ENCODE results near the gene ZNF26.

Gene ZNF26

DNA sequence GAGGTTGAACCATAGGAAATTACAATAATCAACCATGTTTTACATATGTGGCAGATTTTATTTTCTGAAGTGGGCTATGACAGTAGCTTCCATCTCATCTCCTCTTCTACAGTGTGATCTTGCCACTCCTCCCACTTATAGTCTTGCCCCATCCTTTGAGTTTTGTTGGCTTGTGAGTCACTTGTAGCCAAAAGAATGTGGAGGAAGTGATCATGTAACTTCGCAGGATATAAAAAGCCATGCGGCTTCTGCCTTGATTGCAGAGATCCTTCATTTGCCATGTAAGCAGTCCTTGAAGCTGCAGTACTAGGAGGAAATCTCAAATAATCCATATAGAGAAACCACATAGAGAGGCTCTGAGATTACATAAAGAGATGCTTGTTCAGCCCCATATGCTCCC, 37.4 kb downstream of the ZNF26 start:
- TF ChIP-seq, protein P1, sequence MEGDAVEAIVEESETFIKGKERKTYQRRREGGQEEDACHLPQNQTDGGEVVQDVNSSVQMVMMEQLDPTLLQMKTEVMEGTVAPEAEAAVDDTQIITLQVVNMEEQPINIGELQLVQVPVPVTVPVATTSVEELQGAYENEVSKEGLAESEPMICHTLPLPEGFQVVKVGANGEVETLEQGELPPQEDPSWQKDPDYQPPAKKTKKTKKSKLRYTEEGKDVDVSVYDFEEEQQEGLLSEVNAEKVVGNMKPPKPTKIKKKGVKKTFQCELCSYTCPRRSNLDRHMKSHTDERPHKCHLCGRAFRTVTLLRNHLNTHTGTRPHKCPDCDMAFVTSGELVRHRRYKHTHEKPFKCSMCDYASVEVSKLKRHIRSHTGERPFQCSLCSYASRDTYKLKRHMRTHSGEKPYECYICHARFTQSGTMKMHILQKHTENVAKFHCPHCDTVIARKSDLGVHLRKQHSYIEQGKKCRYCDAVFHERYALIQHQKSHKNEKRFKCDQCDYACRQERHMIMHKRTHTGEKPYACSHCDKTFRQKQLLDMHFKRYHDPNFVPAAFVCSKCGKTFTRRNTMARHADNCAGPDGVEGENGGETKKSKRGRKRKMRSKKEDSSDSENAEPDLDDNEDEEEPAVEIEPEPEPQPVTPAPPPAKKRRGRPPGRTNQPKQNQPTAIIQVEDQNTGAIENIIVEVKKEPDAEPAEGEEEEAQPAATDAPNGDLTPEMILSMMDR (IDR thresholded peaks at IDR 0.05; ENCODE audit: insufficient read depth, missing control alignments): no peak
- DNase-seq (ENCODE audit: insufficient read length, low spot score) (no peak), FAIRE-seq (no peak)

DNA sequence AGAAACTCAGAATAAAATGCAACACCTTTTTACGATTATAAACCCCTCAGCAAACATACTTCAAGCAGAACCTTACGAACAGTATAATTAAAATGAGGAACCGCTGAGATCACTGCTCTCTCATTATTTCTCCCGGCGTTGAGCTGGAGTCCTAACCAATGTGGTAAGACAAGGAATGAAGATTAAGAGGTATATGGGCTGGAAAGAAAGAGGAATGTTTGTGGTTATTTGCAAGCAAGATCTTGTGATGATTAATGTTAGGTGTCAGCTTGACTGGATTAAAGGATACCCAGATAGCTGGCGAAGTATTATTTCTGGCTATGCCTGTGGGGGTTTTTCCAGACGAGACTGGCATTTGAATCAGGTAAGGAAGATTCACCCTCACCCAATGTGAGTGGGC, 40.8 kb downstream of the ZNF26 start:
- FAIRE-seq: no peak
- TF ChIP-seq, protein P1 (IDR thresholded peaks at IDR 0.05; ENCODE audit: insufficient read depth, missing control alignments): no peak

DNA sequence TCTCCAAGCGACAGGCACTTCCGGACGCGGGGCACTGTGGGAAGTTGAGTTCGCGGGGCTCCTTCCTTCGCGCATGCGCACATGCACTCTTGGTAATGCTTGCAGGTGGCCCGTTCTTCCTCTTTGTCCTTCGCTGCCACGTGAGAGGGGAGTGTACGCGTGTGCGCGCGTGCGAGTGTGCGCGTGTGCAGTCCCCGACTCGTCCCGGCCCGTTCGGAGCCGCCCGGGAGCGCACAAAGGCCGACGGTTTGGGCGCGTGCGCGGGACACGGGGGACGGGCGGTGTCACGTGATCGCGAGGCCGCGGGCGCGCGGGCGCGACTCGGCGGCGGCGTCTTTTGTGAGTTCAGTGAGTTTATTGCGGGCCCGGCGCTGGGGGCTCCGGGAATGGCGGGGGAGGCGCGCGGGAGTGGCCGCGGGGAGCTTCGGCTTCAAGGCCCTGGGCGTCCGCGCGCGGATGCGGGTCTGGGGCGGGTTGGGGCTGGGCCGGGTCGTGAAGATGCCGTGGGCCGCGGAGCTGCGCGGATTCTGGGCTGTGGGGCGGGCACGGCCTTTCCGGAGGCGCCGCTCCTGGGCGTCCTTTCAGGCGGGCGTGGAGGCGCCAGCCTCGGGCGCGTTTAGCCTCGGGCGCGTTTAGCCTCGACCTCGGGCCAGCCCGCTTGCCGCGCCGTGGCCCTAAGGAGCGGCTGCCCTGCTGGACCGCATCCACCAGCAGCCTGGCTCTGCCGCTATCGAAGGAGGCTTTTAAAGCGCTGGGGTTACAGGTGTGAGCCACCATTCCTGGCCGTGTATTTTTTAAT, 51.2 kb downstream of the ZNF26 start, which contains the start of gene ZNF84:
Gene ZNF84 (plus strand): TSS at position 303 of the 799 bp plus-strand sequence. CDS start 3,959 bp downstream, outside the sequence.
- TF ChIP-seq, protein P1 (IDR thresholded peaks at IDR 0.05; ENCODE audit: insufficient read depth, missing control alignments): no peak
- DNase-seq (ENCODE audit: insufficient read length, low spot score): peak; percentile 31
- FAIRE-seq: no peak

More for the DNA sequence above, 40.8 kb downstream of the ZNF26 start:
- no peak for DNase-seq (ENCODE audit: insufficient read length, low spot score)

DNA sequence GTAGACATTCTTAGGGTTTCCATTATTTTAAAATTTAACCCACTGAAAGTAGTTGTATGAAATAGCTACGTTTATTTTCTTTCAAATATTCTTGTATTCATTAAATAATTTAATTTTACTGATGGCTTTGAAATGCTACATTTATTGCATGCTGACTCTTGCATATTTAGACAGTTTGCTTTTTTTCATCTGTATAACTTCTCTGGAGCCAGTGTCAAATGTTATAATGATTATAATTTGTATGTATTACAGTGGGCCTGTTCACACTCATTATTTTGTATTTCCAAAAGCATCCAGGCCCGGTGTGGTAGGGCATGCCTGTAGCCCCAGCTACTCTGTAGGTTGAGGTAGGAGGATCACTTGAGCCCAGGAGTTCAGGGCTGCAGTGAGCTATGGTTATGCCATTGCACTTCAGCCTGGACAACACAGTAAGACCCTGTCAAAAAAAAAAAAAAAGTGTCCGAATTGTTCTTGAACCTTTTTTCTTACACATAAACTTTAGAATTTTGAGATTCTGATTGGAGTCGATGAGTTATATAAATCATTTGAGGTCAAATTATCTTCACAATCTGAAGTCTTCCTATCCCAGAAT, 52.0 kb downstream of the ZNF26 start:
- no peak for DNase-seq (ENCODE audit: insufficient read length, low spot score)
- TF ChIP-seq, protein P1 (IDR thresholded peaks at IDR 0.05; ENCODE audit: insufficient read depth, missing control alignments): no peak
- no peak for FAIRE-seq

DNA sequence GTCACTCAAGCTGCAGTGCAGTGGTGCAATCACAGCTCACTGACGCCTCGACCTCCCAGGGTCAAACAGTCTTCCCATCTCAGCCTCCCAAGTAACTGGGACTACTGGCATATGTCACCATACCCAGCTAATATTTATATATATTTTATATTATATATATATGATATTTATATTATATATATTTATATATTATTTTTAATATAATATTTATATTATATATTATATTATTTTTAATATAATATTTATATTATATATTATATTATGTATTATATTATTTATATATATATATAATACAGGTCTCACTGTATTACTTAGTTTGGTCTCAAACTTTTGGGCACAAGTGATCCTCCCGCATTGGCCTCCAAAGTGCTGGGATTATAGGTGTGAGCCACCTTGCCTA, 60.5 kb downstream of the ZNF26 start:
- no peak for DNase-seq (ENCODE audit: insufficient read length, low spot score)

DNA sequence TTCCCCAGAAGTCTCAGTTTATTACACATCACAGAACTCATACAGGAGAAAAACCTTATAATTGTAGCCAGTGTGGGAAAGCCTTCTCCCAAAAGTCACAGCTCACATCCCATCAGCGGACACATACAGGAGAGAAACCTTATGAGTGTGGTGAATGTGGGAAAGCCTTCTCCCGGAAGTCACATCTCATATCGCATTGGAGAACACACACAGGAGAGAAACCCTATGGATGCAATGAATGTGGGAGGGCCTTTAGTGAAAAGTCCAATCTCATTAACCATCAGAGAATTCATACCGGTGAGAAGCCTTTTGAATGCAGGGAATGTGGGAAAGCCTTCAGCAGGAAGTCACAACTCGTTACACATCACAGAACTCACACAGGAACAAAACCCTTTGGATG, 71.3 kb downstream of the ZNF26 start:
- TF ChIP-seq, protein P1 (IDR thresholded peaks at IDR 0.05; ENCODE audit: insufficient read depth, missing control alignments): no peak
- no peak for DNase-seq (ENCODE audit: insufficient read length, low spot score)
- no peak for FAIRE-seq

More for the DNA sequence above, 60.5 kb downstream of the ZNF26 start:
- TF ChIP-seq, protein P1 (IDR thresholded peaks at IDR 0.05; ENCODE audit: insufficient read depth, missing control alignments): no peak
- no peak for FAIRE-seq
